Keratinocyte (primary cell): ENCODE measurements around the gene SKAP1. TPM values are rescaled to one million over a fixed set of nuclear protein-coding genes. Genes with fewer than 3 reads are reported as not detected.

Experiments used
- DNase-seq: peaks from one replicate; pipeline ENCODE4 v3.0.0-alpha.2; 2011; ENCODE audit warnings: low read depth, missing footprints, low spot score
- FAIRE-seq: peaks from 2 replicates; lab custom pipeline; 2011; peaks lifted over from hg19 to GRCh38; lab: Jason Lieb, UNC
- H2AFZ ChIP-seq: 2 replicates; pipeline ENCODE4 v1.6.0; 2012; ENCODE audit warnings: low read length, control low read depth, inconsistent platforms; ENCODE audit not compliant: control insufficient read depth
- H3K27ac ChIP-seq: 2 replicates; pipeline ENCODE4 v1.5.1; 2011; ENCODE audit warnings: low read length; ENCODE audit not compliant: control insufficient read depth, insufficient read depth
- H3K27me3 ChIP-seq: 3 replicates; pipeline ENCODE4 v1.6.0; 2011; ENCODE audit warnings: low read length; ENCODE audit not compliant: control insufficient read depth, insufficient read depth; ENCODE audit errors: extremely low read depth
- H3K36me3 ChIP-seq, 2 experiments: 2 replicates in 1 of 2; 3 replicates in 1 of 2; pipeline ENCODE4 v1.5.1; 2011; ENCODE audit warnings: low read length in 2 of 2, mild to moderate bottlenecking in 1 of 2; ENCODE audit not compliant: control insufficient read depth in 2 of 2, insufficient read depth in 2 of 2; ENCODE audit errors: extremely low read depth in 1 of 2
- H3K4me1 ChIP-seq: 3 replicates; pipeline ENCODE4 v1.5.1; 2011; ENCODE audit warnings: low read length; ENCODE audit not compliant: control insufficient read depth, insufficient read depth; ENCODE audit errors: extremely low read depth
- H3K4me2 ChIP-seq: 3 replicates; pipeline ENCODE4 v1.6.0; 2011; ENCODE audit warnings: low read depth, low read length; ENCODE audit not compliant: control insufficient read depth, insufficient read depth; ENCODE audit errors: extremely low read depth
- H3K4me3 ChIP-seq, 3 experiments: fragments of 200-600 bp in 1 of 3; sonication (generic) in 1 of 3; 2 replicates in 2 of 3; 3 replicates in 1 of 3; pipeline ENCODE4 v1.5.1; 2011 to 2016; ENCODE audit warnings: low read length in 3 of 3, mild to moderate bottlenecking in 3 of 3, control low read depth in 2 of 3, inconsistent platforms in 1 of 3, low read depth in 1 of 3, mixed read lengths in 1 of 3, mixed run types in 1 of 3, moderate library complexity in 1 of 3; ENCODE audit not compliant: control insufficient read depth in 2 of 3, insufficient read depth in 2 of 3; ENCODE audit errors: extremely low read depth in 1 of 3
- H3K79me2 ChIP-seq: 2 replicates; pipeline ENCODE4 v1.6.0; 2012; ENCODE audit warnings: low read length; ENCODE audit not compliant: control insufficient read depth, insufficient read depth
- H3K9ac ChIP-seq: 3 replicates; pipeline ENCODE4 v1.6.0; 2011; ENCODE audit warnings: low read length; ENCODE audit not compliant: control insufficient read depth, insufficient read depth; ENCODE audit errors: extremely low read depth
- H3K9me1 ChIP-seq: 3 replicates; pipeline ENCODE4 v1.6.0; 2011; ENCODE audit warnings: low read length; ENCODE audit not compliant: control insufficient read depth, insufficient read depth; ENCODE audit errors: extremely low read depth
- H3K9me3 ChIP-seq: 2 replicates; pipeline ENCODE4 v1.5.1; 2012; ENCODE audit warnings: low read depth, low read length; ENCODE audit not compliant: control insufficient read depth
- H4K20me1 ChIP-seq: 3 replicates; pipeline ENCODE4 v1.6.0; 2011; ENCODE audit warnings: low read length; ENCODE audit not compliant: control insufficient read depth, insufficient read depth; ENCODE audit errors: extremely low read depth
- EZH2 ChIP-seq: IDR thresholded peaks from one replicate; pipeline ENCODE4 v1.6.1; 2012; ENCODE audit warnings: inconsistent platforms, mild to moderate bottlenecking, low read length, moderate library complexity
- dilution Hi-C: fragments of 300-500 bp; cut with MboI; formaldehyde crosslinking; loops from one replicate; pipeline ENCODE4 v1.7.0; 2020; ENCODE audit warnings: low sequenced_read_pairs; ENCODE audit not compliant: extremely low pct_ligation_motif_present
- polyA plus RNA-seq, 5 experiments: library from polyadenylated mRNA; depleted of rRNA in 3 of 5; stranded (reverse) in 3 of 5; stranded (forward) in 1 of 5; unstranded in 1 of 5; fragments of >200 nt; gene quantifications; 1 replicate in 1 of 5; 2 replicates in 3 of 5; 3 replicates in 1 of 5; pipeline versions ENCODE4 v1.2.1 to v1.2.3, GENCODE V29; 2011 to 2012; ENCODE audit warnings: missing spikeins in 2 of 5, low read depth in 1 of 5, low replicate concordance in 1 of 5
- TF ChIP-seq, protein P1 (sequence below), 3 experiments: IDR thresholded peaks in 1 of 3; conservative IDR thresholded peaks in 1 of 3; optimal IDR thresholded peaks in 1 of 3; 2 replicates in 2 of 3; 3 replicates in 1 of 3; pipeline versions ENCODE3 to v1.5.1; 2011; ENCODE audit warnings: low read length in 3 of 3, mild to moderate bottlenecking in 3 of 3, moderate library complexity in 2 of 3, control low read depth in 1 of 3, inconsistent platforms in 1 of 3; ENCODE audit not compliant: insufficient read depth in 2 of 3; ENCODE audit errors: extremely low read depth in 1 of 3

Gene SKAP1
- polyA plus RNA-seq, 1 donor (not counting 4 experiments of a cell fraction or from before 2014, with no cell fraction given), result not detected

DNA sequence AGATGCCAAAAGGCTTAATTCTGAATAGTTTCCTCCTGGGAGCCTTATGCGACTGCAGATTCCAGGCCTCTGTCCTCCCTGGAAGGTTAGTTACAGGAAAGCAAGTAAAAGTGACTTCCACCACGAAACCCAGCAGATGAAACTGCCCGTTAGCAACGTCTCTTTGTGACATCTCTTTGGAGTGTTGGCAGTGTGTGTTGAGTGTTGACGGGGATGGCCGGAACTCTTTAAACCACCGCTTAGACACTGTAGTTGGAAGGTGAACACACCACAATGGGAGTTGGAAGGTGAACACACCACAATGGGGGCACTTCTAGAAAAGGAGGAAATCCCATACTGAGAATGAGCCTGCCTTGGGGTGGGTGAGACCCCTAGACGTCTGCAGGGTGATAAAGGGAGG is 858 bp downstream of the SKAP1 start:
- H3K4me2 ChIP-seq, result no peak overlapping the region
- H3K27me3 ChIP-seq, result peaks cover 39% of the 10 kb centered on the region
- H3K9me3 ChIP-seq, result no peaks in the 10 kb centered on the region
- peaks cover 3% of the 10 kb centered on the region for H3K4me1 ChIP-seq
- H3K4me3 ChIP-seq, result no peak overlapping the region
- H3K79me2 ChIP-seq, result no peaks in the 10 kb centered on the region
- no peaks in the 10 kb centered on the region for H4K20me1 ChIP-seq
- FAIRE-seq (no peak), DNase-seq (no peak)
- no peak overlapping the region for H3K9ac ChIP-seq
- H3K27ac ChIP-seq, result no peak overlapping the region
- H3K9me1 ChIP-seq, result no peaks in the 10 kb centered on the region
- dilution Hi-C loops, result no loop called here
- H3K36me3 ChIP-seq, result no peaks in the 10 kb centered on the region
- TF ChIP-seq EZH2, result no peak
- TF ChIP-seq, protein P1, sequence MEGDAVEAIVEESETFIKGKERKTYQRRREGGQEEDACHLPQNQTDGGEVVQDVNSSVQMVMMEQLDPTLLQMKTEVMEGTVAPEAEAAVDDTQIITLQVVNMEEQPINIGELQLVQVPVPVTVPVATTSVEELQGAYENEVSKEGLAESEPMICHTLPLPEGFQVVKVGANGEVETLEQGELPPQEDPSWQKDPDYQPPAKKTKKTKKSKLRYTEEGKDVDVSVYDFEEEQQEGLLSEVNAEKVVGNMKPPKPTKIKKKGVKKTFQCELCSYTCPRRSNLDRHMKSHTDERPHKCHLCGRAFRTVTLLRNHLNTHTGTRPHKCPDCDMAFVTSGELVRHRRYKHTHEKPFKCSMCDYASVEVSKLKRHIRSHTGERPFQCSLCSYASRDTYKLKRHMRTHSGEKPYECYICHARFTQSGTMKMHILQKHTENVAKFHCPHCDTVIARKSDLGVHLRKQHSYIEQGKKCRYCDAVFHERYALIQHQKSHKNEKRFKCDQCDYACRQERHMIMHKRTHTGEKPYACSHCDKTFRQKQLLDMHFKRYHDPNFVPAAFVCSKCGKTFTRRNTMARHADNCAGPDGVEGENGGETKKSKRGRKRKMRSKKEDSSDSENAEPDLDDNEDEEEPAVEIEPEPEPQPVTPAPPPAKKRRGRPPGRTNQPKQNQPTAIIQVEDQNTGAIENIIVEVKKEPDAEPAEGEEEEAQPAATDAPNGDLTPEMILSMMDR (optimal IDR thresholded peaks at IDR 0.05 in 1 of 3, IDR thresholded peaks at IDR 0.05 in 1 of 3, conservative IDR thresholded peaks at IDR 0.05 in 1 of 3; ENCODE audit: extremely low read depth in 1 of 3, insufficient read depth in 2 of 3, low read length in 3 of 3), result no peak
- H2AFZ ChIP-seq, result no peak overlapping the region

GRCh38 chr17:48427598-48427997 is 2.4 kb downstream of the SKAP1 start:
- H3K79me2 ChIP-seq, result no peaks in the 10 kb centered on the region
- H3K27ac ChIP-seq, result no peak overlapping the region
- peaks cover 32% of the 10 kb centered on the region for H3K27me3 ChIP-seq
- no peaks in the 10 kb centered on the region for H3K9me3 ChIP-seq
- no peak for FAIRE-seq
- no peaks in the 10 kb centered on the region for H3K9me1 ChIP-seq
- no peak overlapping the region for H3K9ac ChIP-seq
- H3K4me1 ChIP-seq, result peaks cover 3% of the 10 kb centered on the region
- no peaks in the 10 kb centered on the region for H3K36me3 ChIP-seq
- H2AFZ ChIP-seq, result no peak overlapping the region
- no peak overlapping the region for H3K4me2 ChIP-seq
- dilution Hi-C loops, result no loop called here
- no peak overlapping the region for H3K4me3 ChIP-seq
- no peak for TF ChIP-seq EZH2
- TF ChIP-seq, protein P1 (optimal IDR thresholded peaks at IDR 0.05 in 1 of 3, IDR thresholded peaks at IDR 0.05 in 1 of 3, conservative IDR thresholded peaks at IDR 0.05 in 1 of 3; ENCODE audit: extremely low read depth in 1 of 3, insufficient read depth in 2 of 3, low read length in 3 of 3), result no peak
- no peaks in the 10 kb centered on the region for H4K20me1 ChIP-seq
- no peak for DNase-seq
